Naive thymus-derived CD4-positive, alpha-beta T cell (primary cell): ENCODE results near the gene ZMAT5. TPM values are rescaled to one million over a fixed set of nuclear protein-coding genes. Genes with fewer than 3 reads are reported as not detected.
A peak's percentile ranks its signal among the peaks of the same experiment; 100 is the strongest.

ENCODE experiments used
- ATAC-seq: fragments of 150-1000 bp; cut with Tn5 transposase; 2 replicates; pipeline ENCODE4 v1.10.0; 2021; ENCODE audit warnings: mild to moderate bottlenecking, moderate library complexity
- CTCF ChIA-PET: fragments of 350-600 bp; sonication (Branson Sonifier 250); formaldehyde crosslinking; loops from one replicate; lab custom pipeline; 2021; ENCODE audit warnings: antibody characterized with exemption; lab: Charles Lee
- POLR2A ChIA-PET: fragments of 350-600 bp; sonication (Branson Sonifier 250); formaldehyde crosslinking; loops from one replicate; lab custom pipeline; 2021; ENCODE audit warnings: antibody characterized with exemption, inconsistent platforms; lab: Charles Lee
- DNase-seq, 9 donors: peaks; one replicate each; pipeline versions ENCODE4 v3.0.0 to v3.0.0-alpha.2; 2020 to 2022; ENCODE audit warnings: mixed read lengths in 1 of 9
- H3K27ac ChIP-seq: one replicate; pipeline ENCODE4 v1.7.0; 2013; ENCODE audit warnings: mild to moderate bottlenecking, low read depth, low read length, moderate library complexity
- H3K27me3 ChIP-seq, 2 donors: one replicate each; pipeline ENCODE4 v1.7.0; 2013; ENCODE audit warnings: low read length in 2 of 2, mild to moderate bottlenecking in 2 of 2, moderate library complexity in 2 of 2; ENCODE audit not compliant: control insufficient read depth in 2 of 2, insufficient read depth in 2 of 2
- H3K36me3 ChIP-seq, 3 experiments: 1 replicate in 2 of 3; 2 replicates in 1 of 3; pipeline ENCODE4 v1.7.0; 2013; ENCODE audit warnings: low read length in 3 of 3, mild to moderate bottlenecking in 3 of 3, moderate library complexity in 1 of 3; ENCODE audit not compliant: insufficient read depth in 3 of 3, control insufficient read depth in 2 of 3
- H3K4me1 ChIP-seq, 2 donors: one replicate each; pipeline ENCODE4 v1.7.0; 2013; ENCODE audit warnings: low read length in 2 of 2, mild to moderate bottlenecking in 2 of 2, moderate library complexity in 1 of 2; ENCODE audit not compliant: control insufficient read depth in 2 of 2, insufficient read depth in 2 of 2
- H3K4me3 ChIP-seq: 2 replicates; pipeline ENCODE4 v1.7.0; 2013; ENCODE audit warnings: mild to moderate bottlenecking, low read length
- H3K9me3 ChIP-seq, 3 experiments: 1 replicate in 2 of 3; 2 replicates in 1 of 3; pipeline ENCODE4 v1.7.0; 2013; ENCODE audit warnings: low read length in 3 of 3; ENCODE audit not compliant: control insufficient read depth in 2 of 3
- H3K27ac Mint-ChIP-seq, 9 donors: one replicate each; pipeline ENCODE4 v1.8.0; 2020 to 2022; ENCODE audit warnings: mixed read lengths in 9 of 9, mild to moderate bottlenecking in 8 of 9, moderate library complexity in 5 of 9, inconsistent platforms in 2 of 9
- H3K27me3 Mint-ChIP-seq, 5 donors: one replicate each; pipeline ENCODE4 v1.8.0; 2021 to 2022; ENCODE audit warnings: mixed read lengths in 5 of 5, mild to moderate bottlenecking in 1 of 5
- H3K36me3 Mint-ChIP-seq, 5 donors: one replicate each; pipeline ENCODE4 v1.8.0; 2020 to 2022; ENCODE audit warnings: mixed read lengths in 5 of 5, mild to moderate bottlenecking in 3 of 5, inconsistent platforms in 1 of 5
- H3K4me1 Mint-ChIP-seq, 7 donors: one replicate each; pipeline ENCODE4 v1.8.0; 2020 to 2022; ENCODE audit warnings: mixed read lengths in 7 of 7, mild to moderate bottlenecking in 3 of 7, inconsistent platforms in 1 of 7
- H3K4me3 Mint-ChIP-seq, 10 donors: one replicate each; pipeline ENCODE4 v1.8.0; 2020 to 2022; ENCODE audit warnings: mild to moderate bottlenecking in 10 of 10, mixed read lengths in 10 of 10, moderate library complexity in 6 of 10, inconsistent platforms in 2 of 10
- H3K9me3 Mint-ChIP-seq, 11 donors: one replicate each; pipeline ENCODE4 v1.8.0; 2020 to 2022; ENCODE audit warnings: mixed read lengths in 11 of 11, mild to moderate bottlenecking in 4 of 11, inconsistent platforms in 1 of 11, moderate library complexity in 1 of 11
- intact Hi-C, 2 donors: fragments of 100-400 bp; cut with micrococcal nuclease; formaldehyde crosslinking; loops; one replicate each; pipeline ENCODE4 v1.15.1; 2023
- polyA plus RNA-seq, 2 donors: library from polyadenylated mRNA; unstranded; fragments of 300-500 nt; fragmentation: Illumina TruSeq; gene quantifications; one replicate each; pipeline ENCODE4 v1.2.3, GENCODE V29; 2021
- total RNA-seq, 6 experiments: library from RNA in 5 of 6; stranded (reverse) in 5 of 6; gene quantifications; 1 replicate in 5 of 6; 2 replicates in 1 of 6; pipeline ENCODE4 v1.2.3 and lab custom pipeline; 2021 to 2026

ZMAT5 gene
- total and polyA plus RNA-seq, 7 experiments from 2014 or later: 12.9 to 55.0 (median 14.9) TPM

DNA sequence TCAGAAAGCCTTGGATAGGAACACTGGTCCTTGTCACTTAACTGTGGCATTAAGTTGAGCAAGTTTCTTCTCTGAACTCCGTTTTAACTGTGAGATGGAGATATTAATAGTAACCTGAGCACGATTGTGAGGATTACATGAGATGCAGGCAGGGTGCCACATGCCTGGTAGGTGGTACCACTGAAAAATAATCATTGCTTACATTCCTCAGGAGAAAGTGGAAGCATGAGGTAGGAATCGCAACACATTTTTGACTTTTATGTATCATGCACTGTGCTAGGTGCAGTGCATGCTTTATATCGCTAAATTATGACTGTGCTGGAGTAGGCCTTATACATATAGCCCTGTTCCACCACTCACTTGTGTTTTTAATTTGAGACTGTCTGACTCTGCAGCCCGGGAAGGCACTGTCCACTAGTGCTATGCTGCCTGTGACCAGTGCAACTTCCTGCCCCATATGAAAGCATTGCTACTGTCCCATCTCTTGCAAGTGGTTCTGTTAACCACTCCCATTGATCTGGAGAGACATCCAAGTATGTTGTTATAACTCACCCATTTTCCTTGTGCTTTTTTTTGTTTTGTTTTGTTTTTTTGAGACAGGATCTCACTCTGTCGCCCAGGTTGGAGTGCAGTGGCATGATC lies 1.4 kb upstream of the ZMAT5 start:
- CTCF ChIA-PET: no interaction called here
- H3K9me3 Mint-ChIP-seq: no peaks in the 10 kb centered on the region
- POLR2A ChIA-PET: no interaction called here
- peak overlapping the region; percentile 92 to 99 (median 97) for H3K27ac Mint-ChIP-seq
- intact Hi-C loops: loop anchor here (5.0 to 10.0 kb wide), 6 partner anchors 353 to 1984 kb away; partner anchors contain the start of genes DEPDC5 (in 1 of the 2), EWSR1 (in 1 of the 2), PITPNB (in 1 of the 2) and PRR14L (in 1 of the 2)
- H3K27me3 Mint-ChIP-seq: no peaks in the 10 kb centered on the region
- H3K4me3 Mint-ChIP-seq: peak overlapping the region; percentile 95 to 100 (median 99)
- Histone ChIP-seq H3K36me3 (peaks cover 0 to 18% (median 3%) of the 10 kb centered on the region in 3 experiments), H3K4me1 (peaks cover 16 to 17% of the 10 kb centered on the region in 2 donors), H3K27ac (peak overlapping the region; percentile 88), H3K27me3 (no peaks in the 10 kb centered on the region), H3K4me3 (peak overlapping the region; percentile 84), H3K9me3 (no peaks in the 10 kb centered on the region)
- H3K4me1 Mint-ChIP-seq: peaks cover 21 to 59% (median 39%) of the 10 kb centered on the region in 7 donors
- ATAC-seq: no peak
- H3K36me3 Mint-ChIP-seq: peaks cover 3 to 16% (median 9%) of the 10 kb centered on the region in 5 donors
- no peak for DNase-seq

- peak; percentile 87 to 96 (median 93) for DNase-seq
- H3K36me3 ChIP-seq: peaks cover 0 to 18% (median 3%) of the 10 kb centered on the region in 3 experiments
- ChIA-PET POLR2A (interaction anchor here (0.6 to 1.9 kb wide), 4 partner anchors 8 to 398 kb away, joined by 3 to 9 read pairs (median 6); partner anchors contain the start of genes ASCC2 and THOC5), CTCF (interaction anchor here (0.7 to 1.0 kb wide), 2 partner anchors 23 to 238 kb away, joined by 3 to 4 read pairs; no protein-coding TSS in a partner anchor)
- no peaks in the 10 kb centered on the region for H3K27me3 ChIP-seq
- Mint-ChIP-seq H3K9me3 (no peaks in the 10 kb centered on the region), H3K36me3 (peaks cover 3 to 16% (median 9%) of the 10 kb centered on the region in 5 donors), H3K27me3 (no peaks in the 10 kb centered on the region), H3K4me3 (peak within 1 kb of the TSS; percentile 95 to 100 (median 99)), H3K27ac (peak within 1 kb of the TSS; percentile 92 to 99 (median 97)), H3K4me1 (peaks cover 21 to 59% (median 39%) of the 10 kb centered on the region in 7 donors)
- ATAC-seq: peak; percentile 87
- intact Hi-C loops: loop anchor here (1.0 to 10.0 kb wide), 19 partner anchors 71 to 1985 kb away; partner anchors contain the start of genes ASCC2 (in 2 of the 2), MTMR3 (in 2 of the 2), NF2 (in 2 of the 2) and AP1B1 (in 1 of the 2)
- peaks cover 16 to 17% of the 10 kb centered on the region in 2 donors for H3K4me1 ChIP-seq
- H3K4me3 ChIP-seq: peak within 1 kb of the TSS; percentile 84
- H3K27ac ChIP-seq: peak within 1 kb of the TSS; percentile 88
- H3K9me3 ChIP-seq: no peaks in the 10 kb centered on the region
Observed at GRCh38 chr22:29767171-29768051, 604 bp upstream of the ZMAT5 start, which contains the start of gene UQCR10. UQCR10 (plus strand) TSS chr22:29767369; CDS start chr22:29767399, 30 bp downstream.

DNA sequence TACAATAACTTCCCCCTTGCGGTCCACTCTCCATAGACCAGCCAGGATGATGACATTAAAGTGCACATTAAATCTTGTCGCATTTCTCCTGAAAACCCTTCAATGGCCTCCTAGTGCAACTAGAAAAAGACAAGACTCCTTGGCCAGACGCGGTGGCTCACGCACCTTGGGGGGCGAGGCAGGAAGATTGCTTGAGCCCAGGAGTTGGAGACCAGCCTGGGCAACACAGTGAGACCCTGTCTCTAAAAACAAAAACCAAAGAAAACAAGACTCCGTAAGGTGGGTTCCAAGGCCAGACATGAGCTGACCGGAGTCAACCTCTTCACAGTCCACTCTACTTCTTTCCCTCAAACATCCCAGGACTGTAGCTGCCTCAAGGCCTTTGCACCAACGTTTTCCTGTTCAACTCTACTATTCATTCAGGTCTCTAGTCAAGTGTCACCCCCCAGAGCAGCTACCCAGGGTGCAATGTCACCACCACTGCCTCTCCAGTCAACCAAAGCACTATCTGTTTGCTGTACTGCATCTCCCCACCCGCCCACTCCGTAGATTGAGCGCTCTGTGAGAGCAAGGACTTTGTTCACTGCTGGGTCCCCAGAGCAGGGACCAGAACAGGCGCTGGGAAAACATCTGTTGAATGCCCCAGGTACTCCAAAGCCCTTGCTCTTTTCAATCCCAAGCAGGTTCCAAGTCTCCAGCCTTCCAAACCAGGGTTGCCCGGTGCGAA lies 739 bp downstream of the ZMAT5 start:
- H3K27me3 Mint-ChIP-seq: no peaks in the 10 kb centered on the region
- POLR2A ChIA-PET: interaction anchor here (0.6 to 1.9 kb wide), 5 partner anchors 9 to 399 kb away, joined by 3 to 9 read pairs (median 4); partner anchors contain the start of genes ASCC2 and THOC5

DNA sequence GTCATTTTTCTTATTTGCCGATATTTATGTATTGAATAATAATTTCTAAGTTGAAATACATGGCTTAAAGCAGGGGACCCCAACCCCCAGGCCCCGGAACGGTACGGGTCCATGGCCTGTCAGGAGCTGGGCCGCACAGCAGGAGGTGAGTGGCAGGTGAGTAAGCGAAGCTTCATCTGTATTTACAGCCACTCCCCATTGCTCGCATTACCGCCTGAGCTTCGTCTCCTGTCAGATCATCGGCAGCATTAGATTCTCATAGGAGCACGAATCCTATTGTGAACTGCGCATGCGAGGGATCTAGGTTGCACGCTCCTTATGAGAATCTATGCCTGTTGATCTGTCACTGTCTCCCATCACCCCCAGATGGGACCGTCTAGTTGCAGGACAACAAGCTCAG lies 4.5 kb downstream of the ZMAT5 start:
- ChIA-PET CTCF (interaction anchor here (0.8 kb wide), 1 partner anchor 9 kb away, joined by 4 read pairs; no protein-coding TSS in a partner anchor), POLR2A (no interaction called here)
- no peak overlapping the region for H3K27ac ChIP-seq

More for the DNA sequence above, 739 bp downstream of the ZMAT5 start:
- no peaks in the 10 kb centered on the region for H3K9me3 Mint-ChIP-seq
- H3K9me3 ChIP-seq: no peaks in the 10 kb centered on the region
- peak overlapping the region; percentile 95 to 100 (median 99) for H3K4me3 Mint-ChIP-seq
- peak in 2 of 9 donors; percentile 3 to 12 for DNase-seq
- H3K4me3 ChIP-seq: peak overlapping the region; percentile 84
- CTCF ChIA-PET: interaction anchor here (0.7 to 1.0 kb wide), 2 partner anchors 22 to 239 kb away, joined by 3 to 4 read pairs; no protein-coding TSS in a partner anchor
- intact Hi-C loops: loop anchor here (2.0 to 10.0 kb wide), 10 partner anchors 213 to 1986 kb away; partner anchors contain the start of genes CASTOR1 (in 1 of the 2), DEPDC5 (in 1 of the 2), EWSR1 (in 1 of the 2) and PISD (in 1 of the 2)
- peaks cover 3 to 13% (median 9%) of the 10 kb centered on the region in 5 donors for H3K36me3 Mint-ChIP-seq
- H3K27ac Mint-ChIP-seq: peak overlapping the region; percentile 92 to 99 (median 97)
- H3K36me3 ChIP-seq: peaks cover 0 to 18% (median 3%) of the 10 kb centered on the region in 3 experiments
- ATAC-seq: no peak
- H3K27me3 ChIP-seq: no peaks in the 10 kb centered on the region
- peaks cover 21 to 59% (median 39%) of the 10 kb centered on the region in 7 donors for H3K4me1 Mint-ChIP-seq
- H3K27ac ChIP-seq: peak overlapping the region; percentile 88
- peaks cover 16 to 17% of the 10 kb centered on the region in 2 donors for H3K4me1 ChIP-seq

GRCh38 chr22:29758959-29759358 lies 7.8 kb downstream of the ZMAT5 start:
- H3K27me3 Mint-ChIP-seq: no peaks in the 10 kb centered on the region
- peaks cover 0 to 12% (median 0%) of the 10 kb centered on the region in 7 donors for H3K4me1 Mint-ChIP-seq
- intact Hi-C loops: no loop called here

More for the DNA sequence above, 4.5 kb downstream of the ZMAT5 start:
- intact Hi-C loops: loop anchor here in 1 of 2 donors (10.0 kb wide), 1 partner anchor 347 kb away; no protein-coding TSS in a partner anchor
- H3K4me1 ChIP-seq: peaks cover 6 to 7% of the 10 kb centered on the region in 2 donors
- H3K36me3 Mint-ChIP-seq: peaks cover 0 to 11% (median 2%) of the 10 kb centered on the region in 5 donors
- DNase-seq (no peak), ATAC-seq (no peak)
- H3K4me1 Mint-ChIP-seq: peaks cover 9 to 32% (median 26%) of the 10 kb centered on the region in 7 donors
- no peaks in the 10 kb centered on the region for H3K27me3 Mint-ChIP-seq
- H3K36me3 ChIP-seq: no peaks in the 10 kb centered on the region
- H3K27ac Mint-ChIP-seq: no peak overlapping the region
- H3K4me3 Mint-ChIP-seq: no peak overlapping the region
- H3K9me3 Mint-ChIP-seq: no peaks in the 10 kb centered on the region
- no peaks in the 10 kb centered on the region for H3K27me3 ChIP-seq
- no peaks in the 10 kb centered on the region for H3K9me3 ChIP-seq
- H3K4me3 ChIP-seq: no peak overlapping the region

More at GRCh38 chr22:29758959-29759358, 7.8 kb downstream of the ZMAT5 start:
- POLR2A ChIA-PET: no interaction called here
- DNase-seq (no peak), ATAC-seq (no peak)
- no peak overlapping the region for H3K4me3 ChIP-seq
- H3K27me3 ChIP-seq: no peaks in the 10 kb centered on the region
- H3K9me3 Mint-ChIP-seq: no peaks in the 10 kb centered on the region
- CTCF ChIA-PET: no interaction called here
- H3K4me3 Mint-ChIP-seq: no peak overlapping the region
- H3K27ac ChIP-seq: no peak overlapping the region
- no peaks in the 10 kb centered on the region for H3K4me1 ChIP-seq
- no peaks in the 10 kb centered on the region for H3K9me3 ChIP-seq
- H3K36me3 ChIP-seq: peaks cover 0 to 3% (median 0%) of the 10 kb centered on the region in 3 experiments
- peaks cover 0 to 11% (median 0%) of the 10 kb centered on the region in 5 donors for H3K36me3 Mint-ChIP-seq
- no peak overlapping the region for H3K27ac Mint-ChIP-seq
